DMS79 treated with DMSO at 0.1 percent for 48 hours (cell line): ENCODE data around the gene SOWAHC.
"Not testable (repeated sequence)": the region's sequence is repeated elsewhere in the genome, so short reads cannot be mapped to it uniquely, and the experiment has no call there.

Experiments used
- DNase-seq: peaks from one replicate; lab custom pipeline; 2025; lab: John Stamatoyannopoulos, UW

Gene SOWAHC, protein sequence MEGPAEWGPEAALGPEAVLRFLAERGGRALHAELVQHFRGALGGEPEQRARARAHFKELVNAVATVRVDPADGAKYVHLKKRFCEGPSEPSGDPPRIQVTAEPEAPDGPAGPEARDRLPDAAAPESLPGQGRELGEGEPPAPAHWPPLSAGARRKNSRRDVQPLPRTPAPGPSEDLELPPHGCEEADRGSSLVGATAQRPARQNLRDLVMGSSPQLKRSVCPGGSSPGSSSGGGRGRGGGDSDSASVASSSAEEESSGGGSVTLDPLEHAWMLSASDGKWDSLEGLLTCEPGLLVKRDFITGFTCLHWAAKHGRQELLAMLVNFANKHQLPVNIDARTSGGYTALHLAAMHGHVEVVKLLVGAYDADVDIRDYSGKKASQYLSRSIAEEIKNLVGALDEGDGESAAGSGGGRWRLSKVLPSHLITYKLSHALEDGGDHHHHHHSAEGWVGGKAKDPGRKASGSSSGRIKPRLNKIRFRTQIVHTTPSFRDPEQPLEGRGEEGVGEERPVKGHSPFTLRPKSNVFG

DNA sequence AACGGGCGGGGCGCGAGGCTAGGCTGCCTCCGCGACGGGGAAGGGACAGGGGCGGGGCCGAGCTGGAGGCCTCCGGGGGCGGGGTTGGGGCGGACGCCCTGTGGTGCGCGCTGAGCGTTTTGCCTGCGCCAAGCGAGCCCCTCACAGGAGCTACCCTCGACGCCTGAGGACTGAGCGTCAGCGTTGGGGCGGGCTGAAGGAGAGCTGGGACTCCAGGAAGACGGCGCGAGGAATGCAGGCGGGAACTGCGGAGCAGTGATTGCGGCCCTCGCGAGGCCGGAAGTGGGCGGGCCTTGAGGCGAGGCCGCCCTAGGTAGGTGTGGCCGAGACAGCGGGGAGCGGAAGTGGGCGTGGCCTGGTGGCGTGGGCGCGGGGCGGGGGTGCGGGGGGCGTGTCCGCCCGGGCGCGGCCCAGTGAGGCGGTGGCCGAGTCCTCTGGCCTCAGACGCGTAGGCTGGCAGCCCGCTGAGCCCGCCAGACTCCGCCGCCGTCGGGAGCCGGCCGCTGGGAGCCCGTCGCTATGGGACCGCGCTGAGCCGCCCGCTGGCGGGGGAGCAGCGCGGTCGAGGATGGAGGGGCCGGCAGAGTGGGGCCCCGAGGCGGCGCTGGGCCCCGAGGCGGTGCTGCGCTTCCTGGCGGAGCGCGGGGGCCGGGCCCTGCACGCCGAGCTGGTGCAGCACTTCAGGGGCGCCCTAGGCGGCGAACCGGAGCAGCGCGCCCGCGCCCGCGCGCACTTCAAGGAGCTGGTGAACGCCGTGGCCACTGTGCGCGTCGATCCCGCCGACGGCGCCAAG is at the start of gene SOWAHC, which contains the start of gene SEPTIN10:
Gene SOWAHC, plus strand, starts transcription at position 443 of the 793 bp plus-strand sequence. Its CDS starts 126 bp downstream, at position 569.
Gene SEPTIN10, minus strand, starts transcription at position 45 of the 793 bp plus-strand sequence. CDS start 139 bp downstream, outside the sequence.
- peak; percentile 90 for DNase-seq

DNA sequence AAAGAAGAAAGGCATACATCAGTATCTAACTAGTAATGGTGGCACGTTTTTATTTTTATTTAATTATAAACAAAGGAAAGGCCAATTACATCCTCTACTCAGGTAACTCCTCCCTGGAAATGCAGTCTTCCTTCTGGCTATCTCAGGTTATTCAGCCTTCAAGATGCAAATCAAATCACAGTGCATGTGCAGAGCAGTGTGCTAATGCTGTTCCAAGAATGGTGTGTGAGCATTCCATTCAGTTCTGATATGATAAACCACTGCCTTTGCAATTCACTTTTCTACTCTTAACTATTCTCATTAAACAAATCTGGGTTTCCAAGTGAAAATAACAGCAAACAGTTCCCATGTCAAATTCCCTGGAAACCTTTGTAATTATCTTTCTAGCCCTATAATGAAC is 38.8 kb upstream of the SOWAHC start:
- DNase-seq, result no peak

DNA sequence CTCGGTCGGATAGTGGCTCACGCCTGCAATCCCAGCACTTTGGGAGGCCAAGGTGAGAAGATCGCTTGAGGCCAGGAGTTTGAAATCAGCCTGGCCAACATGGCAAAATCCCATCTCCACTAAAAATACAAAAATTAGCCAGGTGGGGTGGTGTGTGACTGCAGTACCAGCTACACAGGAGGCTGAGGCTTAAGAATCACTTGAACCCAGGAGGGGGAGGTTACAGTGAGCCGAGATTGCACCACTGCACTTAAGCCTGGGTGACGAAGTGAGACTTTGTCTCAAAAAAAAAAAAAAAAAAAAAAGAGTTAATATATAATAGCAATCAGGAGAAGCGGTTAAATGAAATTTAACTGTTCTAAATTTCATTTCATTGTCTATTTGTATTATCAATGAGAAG is 36.5 kb upstream of the SOWAHC start:
- DNase-seq, result not testable (repeated sequence)

DNA sequence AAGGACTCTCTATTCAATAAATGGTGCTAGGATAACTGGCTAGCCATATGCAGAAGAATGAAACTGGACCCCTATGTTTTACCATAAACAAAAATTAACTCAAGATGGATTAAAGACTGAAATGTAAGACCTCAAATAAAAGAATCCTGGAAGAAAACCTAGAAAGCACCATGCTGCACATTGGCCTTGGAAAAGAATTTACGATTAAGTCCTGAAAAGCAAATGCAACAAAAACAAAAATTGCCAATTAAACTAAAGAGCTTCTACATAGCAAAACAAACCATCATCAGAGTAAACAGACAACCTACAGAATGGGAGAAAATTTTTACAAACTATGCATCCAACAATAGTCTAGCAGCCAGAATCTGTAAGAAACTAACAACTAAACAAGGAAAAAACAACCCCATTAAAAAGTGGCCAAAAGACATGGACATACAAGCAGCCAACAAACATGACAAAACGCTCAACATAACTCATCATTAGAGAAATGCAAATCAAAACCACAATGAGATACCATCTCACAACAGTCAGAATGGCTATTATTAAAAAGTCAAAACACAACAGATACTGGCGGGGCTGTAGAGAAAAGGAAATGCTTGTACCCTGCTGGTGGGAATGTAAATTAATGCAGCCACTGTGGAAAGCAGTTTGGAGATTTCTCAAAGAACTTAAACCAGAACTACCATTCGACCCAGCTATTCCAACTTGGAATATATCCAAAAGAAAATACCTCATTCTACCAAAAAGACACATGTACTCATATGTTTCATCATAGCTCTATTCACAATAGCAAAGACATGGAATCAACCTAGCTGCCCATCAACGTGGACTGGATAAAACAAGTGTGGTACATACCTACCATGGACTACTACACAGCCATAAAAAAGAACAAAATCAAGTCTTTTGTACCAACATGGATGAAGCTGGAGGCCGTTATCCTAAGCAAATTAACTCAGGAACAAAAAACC is 31.0 kb upstream of the SOWAHC start:
- DNase-seq, result no peak

DNA sequence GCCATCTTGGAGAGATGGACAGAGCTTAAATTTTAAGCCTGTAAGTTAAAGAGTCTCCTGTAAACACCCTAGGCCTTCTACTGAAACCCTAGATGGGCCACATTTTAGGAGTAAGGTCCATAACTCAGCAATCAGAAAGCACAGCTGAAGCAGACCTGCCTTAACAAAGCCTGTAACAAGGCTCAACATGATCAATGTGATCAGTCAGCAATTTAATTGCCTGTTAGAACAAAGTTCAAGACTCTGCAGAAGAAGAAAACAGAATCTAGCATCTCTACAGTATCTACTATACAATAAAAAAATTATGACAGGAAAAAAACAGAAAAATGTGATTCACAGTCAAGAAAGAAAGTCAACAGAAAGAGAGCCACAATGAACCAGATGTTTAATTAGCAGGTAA is 27.5 kb upstream of the SOWAHC start:
- DNase-seq, result no peak

DNA sequence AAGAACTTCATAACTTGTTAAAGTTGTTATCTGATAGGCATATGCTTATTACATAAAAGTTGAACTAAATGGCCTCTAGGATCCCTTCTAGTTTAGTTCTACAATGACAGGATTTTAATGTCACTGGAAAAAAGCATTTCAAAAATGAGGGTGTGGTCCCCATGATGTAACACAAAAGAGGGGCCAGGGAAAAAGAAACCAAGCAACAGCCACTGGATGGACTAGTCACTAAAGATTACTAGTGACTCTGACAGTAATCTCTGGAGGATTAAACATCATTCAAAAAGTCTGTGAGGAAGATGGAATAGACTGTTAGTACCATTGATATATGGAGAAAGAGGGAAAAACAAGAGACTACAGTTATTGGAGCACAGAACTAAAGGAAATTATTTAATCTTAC is 23.0 kb upstream of the SOWAHC start:
- DNase-seq, result no peak

DNA sequence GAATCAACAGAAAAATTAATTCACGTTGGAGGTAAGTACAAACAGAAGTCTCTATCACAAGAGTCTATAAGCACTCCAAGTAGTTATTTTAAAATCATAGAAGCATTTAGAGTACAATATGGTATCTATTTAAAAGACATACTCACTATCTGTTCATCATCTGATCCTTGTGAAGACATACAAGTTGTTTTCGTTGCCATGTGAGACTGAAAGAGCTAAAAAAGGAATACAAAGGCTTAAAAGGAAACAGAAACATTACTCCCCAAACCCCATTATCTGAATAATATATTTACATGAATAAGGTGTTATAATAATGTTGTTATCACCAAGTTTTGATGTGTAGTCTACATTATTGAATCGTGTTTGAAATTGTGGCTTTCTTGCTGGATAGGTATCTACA is 21.3 kb upstream of the SOWAHC start:
- no peak for DNase-seq

DNA sequence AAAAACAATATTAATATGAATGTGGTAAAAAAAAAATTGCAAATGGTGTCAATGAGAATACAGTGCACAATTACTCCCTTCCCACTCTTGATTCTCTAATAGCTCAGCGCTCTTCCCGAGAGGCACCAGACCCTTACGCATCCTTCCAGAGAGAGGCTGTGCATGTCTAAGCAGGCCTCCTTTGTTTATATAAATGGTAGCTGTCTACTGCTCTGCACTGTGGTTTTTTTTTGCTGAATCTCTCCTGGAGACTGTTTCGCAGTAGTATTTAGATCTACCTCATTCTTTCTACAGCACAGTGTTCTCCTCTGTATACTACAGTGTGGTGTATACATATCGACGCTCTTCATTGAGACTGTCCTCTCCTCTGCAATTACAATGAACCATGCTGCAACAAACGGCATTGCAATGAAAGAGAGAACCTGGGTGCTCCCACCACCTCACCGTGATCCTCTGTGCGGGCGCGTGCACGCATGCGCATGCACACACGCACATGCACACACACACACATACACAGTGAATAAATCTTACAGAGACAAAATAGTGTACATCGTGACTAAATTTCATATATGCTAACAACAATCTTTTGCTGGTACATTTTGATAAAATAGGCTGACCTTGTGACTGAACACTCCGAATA is 19.8 kb upstream of the SOWAHC start:
- DNase-seq, result peak; percentile 57

DNA sequence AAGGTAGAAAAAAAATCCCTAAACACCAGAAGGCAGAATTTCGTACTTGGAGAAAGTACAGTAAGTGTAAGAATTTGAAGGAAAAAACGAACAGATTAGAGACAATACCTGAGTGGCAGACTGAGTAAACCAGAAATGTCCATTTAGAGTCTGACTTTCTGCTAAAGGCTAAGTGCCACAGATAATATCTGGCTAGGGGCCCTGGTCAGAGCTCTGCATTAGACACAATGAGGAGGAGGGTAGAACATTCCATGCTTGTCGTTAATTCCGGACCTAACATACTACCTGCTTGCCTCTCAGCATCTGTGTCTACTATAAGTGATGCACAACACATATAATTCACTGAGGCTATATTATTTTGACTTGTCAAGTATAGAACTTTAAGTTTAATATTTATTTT is 18.5 kb upstream of the SOWAHC start:
- no peak for DNase-seq

DNA sequence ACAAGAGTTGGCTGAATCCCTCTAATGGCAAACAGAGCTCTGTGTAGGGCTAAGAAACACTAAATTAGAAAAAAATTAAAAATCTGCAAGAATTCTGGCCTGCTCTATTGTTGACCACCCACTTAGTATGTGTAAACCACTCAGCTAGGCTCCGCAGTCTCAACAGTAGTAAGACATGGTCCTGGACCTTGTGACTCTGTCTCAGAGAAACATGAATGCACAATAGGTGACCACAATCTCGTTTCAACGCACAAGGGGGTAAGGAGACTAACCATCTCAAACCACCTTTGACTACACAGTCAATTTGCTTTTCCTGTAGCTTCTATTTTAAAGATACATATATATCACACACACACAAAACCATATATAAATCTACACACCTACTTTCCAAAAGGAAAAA is 16.9 kb upstream of the SOWAHC start:
- DNase-seq, result no peak

DNA sequence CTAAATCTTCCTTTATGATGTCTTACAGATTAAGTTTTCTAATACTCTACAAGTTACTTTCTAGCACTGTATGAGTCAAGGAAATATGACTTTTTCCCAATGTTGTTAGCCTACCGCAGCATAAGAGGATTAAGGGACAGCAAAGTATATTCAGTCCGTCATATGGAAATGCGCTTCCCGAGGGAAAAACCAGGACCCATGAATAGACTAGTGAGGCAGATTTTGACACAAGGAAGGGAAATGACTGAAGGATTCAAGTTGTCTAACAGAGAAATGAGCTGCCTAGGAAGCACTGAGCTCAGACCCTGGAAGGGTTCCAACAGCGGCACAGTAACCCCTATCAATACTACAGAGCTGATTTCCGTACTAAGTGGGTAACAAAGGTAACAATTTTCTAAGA is 12.4 kb upstream of the SOWAHC start:
- DNase-seq, result no peak

DNA sequence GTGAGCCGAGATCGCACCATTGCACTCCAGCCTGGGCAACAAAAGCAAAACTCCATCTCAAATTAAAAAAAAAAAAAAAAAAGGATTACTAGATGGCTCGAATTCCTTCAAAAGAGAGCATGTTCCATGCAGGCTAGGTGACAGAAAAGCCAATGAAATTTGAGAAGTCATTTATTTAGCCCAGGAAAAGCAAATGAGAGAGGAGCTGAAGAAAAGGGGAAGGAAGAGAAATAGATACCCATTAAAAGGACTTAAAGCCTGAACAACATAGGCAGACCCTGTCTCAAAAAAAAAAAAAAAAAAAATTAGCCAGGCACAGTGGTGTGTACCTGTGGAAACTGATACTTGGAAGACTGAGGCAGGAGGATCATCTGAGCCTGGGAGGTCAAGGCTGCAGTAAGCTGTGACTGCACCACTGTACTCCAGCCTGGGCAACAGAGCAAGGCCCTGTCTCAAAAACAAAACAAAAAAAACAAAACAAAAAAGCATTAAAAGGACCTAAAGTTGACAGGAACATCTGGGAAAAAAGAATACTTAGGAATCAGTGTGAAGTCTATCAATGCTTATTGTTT is 11.5 kb upstream of the SOWAHC start:
- no peak for DNase-seq

DNA sequence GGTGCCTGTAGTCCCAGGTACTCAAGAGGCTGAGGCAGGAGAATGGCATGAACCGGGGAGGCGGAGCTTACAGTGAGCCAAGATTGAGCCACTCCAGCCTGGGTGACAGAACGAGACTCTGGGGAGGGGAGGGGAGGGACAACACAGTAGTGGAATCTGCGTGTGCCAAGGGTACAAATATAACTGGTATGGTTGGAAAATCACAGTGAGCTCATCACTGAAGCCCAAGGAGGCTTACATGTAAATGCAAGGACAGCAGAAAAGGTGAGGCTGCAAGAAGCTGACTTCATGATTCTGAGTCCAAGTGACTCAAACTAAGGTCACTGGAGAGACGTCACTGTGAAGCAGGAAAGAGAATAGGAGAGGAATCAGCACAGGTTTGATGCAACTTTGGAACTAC is 9.6 kb upstream of the SOWAHC start:
- no peak for DNase-seq

DNA sequence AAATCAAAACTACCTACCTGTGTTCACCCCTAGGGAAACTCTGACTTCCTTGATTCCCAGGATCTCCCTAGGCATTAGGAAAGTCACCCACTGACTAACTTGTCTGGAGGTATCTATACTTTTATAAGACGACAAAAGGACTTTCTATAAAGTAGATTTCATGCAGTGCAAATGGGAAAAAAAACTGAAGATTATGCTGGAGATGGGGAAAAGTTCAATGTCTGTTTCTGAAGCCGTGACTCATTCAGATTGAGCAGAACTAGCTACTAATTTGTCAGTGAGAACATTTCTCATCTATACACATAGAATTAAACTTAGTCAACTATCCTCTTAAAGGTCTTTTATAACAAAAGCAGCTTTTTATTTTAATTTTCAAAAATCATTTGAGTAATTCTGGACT is 6.4 kb upstream of the SOWAHC start:
- no peak for DNase-seq

DNA sequence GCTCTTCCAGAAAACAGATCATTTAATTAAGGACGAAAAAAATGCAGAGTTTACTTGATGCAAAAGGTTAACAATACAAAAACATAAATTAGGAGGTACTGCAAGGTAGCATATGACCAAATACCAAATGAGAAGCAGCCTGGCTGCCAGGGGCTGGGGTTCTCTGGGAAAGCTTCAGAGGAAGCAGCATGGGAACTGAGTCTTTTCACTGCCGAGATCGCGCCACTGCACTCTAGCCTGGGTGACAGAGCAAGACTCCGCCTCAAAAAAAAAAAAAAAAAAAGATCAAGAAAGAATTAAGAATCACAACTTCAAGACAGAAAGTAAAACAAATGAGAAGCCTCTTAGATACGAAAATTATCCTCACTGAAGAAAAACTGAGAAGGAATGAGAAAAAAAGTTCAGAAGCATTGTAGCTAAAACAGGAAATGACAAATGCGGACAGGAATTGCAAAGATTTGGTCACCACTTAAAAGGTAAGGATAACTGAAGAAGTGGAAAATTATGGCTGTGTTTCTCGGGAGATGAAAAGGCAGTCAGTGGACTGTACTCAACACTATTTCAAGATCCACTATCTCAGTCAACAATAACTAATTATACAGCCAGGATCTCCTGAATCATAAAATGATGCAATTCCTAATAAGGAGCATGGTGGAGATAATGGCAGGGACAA is 4.7 kb upstream of the SOWAHC start:
- DNase-seq, result no peak

DNA sequence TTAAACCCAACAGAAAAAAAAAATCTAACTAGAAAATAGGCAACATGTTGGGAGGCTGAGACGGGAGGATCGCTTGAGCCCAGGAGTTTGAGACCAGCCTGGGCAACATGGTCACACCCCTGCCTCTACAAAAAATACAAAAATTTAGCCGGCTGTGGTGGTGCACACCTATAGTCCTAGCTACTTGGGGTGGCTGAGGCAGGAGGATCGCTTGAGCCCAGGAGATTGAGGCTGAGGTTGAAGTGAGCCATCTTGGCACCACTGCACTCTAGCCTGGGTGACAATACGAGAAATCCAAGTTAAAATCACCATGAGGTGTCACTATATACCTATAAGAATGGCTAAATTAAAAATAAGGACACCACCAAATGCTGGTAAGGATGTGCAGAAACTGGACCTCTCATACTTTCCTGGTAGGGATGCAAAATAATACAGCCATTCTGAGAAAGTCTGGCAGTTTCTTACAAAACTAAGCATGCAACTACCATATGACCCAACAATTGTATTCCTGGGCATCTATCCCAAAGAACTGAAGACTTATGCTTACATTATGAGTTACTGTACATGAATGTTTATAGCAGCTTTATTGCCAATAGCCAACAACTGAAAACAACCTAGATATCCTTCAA is 2.6 kb upstream of the SOWAHC start:
- no peak for DNase-seq

DNA sequence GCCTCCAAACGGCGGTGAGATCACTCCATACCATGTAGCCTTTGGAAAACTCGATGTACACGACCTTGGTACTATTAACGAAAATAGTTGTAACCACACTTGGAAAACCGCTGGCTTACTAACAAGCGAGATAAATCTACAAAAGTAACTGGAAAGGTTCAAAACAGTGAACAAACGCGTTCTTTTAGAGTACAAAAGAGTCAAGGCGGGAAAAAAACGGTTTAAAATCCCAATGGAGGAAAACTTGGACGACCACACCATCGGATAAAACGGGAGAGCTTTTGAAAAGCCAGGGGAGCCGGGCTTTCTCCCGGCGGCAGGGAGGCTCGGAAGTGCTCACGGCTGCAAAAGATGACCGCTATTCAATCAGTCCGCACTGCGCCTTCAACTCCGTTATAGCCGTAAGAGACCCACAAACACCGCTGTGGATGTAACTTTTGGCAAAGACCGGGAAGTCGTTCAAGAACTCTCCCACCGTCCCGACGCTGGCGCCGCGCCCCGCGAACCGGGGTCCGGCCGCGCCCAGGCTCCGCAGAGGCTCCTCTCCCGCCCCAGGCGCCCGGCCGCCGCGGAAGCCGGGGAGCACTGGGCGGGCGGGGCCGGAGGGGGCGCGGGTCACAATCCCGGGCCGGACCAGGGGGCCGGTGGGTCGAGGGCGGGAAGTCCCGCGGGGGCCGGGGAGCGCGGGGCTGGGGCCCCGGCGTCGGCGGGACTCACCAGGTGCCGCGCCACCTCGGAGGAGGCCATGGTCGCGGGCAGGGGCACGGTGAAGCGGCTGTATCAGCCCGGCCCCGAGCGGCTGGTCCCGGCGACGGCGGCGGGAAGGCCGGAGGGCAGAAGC is 863 bp upstream of the SOWAHC start:
- peak; percentile 35 for DNase-seq

DNA sequence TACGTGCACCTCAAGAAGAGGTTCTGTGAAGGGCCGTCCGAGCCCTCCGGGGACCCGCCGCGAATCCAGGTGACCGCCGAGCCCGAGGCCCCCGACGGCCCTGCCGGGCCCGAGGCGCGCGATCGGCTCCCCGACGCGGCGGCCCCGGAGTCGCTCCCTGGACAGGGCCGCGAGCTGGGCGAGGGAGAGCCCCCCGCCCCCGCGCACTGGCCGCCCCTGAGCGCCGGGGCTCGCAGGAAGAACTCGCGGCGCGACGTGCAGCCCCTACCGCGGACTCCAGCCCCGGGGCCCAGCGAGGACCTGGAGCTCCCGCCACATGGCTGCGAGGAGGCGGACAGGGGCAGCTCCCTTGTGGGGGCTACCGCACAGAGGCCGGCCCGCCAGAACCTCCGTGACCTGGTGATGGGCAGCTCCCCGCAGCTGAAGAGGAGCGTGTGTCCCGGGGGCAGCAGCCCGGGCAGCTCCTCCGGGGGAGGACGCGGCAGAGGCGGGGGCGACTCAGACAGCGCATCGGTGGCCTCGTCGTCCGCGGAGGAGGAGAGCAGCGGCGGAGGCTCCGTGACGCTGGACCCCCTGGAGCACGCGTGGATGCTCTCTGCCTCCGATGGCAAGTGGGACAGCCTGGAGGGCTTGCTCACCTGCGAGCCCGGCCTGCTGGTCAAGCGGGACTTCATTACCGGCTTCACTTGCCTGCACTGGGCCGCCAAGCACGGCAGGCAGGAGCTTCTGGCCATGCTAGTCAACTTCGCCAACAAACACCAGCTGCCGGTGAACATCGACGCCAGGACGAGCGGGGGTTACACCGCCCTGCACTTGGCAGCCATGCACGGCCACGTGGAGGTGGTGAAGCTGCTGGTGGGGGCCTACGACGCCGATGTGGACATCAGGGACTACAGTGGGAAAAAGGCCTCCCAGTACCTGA is 812 bp downstream of the SOWAHC start:
- DNase-seq, result peak; percentile 50
